K562 (cell line): Measurements from ENCODE around the gene NR6A1. TPM values are rescaled to one million over a fixed set of nuclear protein-coding genes. Genes with fewer than 3 reads are reported as not detected.
A peak's percentile ranks its signal among the peaks of the same experiment; 100 is the strongest.

ENCODE experiments used
- ATAC-seq: fragments of 200-7000 bp; cut with Tn5 transposase; 3 replicates; pipeline ENCODE4 v1.9.1; 2020; ENCODE audit warnings: moderate library complexity
- BruUV-seq: library from RNA; stranded (reverse); fragments of 400-500 nt; replicated peaks from 2 replicates; lab custom pipeline; 2021; lab: Mats Ljungman, UMichigan
- CTCF ChIA-PET: fragments of 300-600 bp; formaldehyde crosslinking; extraction: SDS; loops from one replicate; lab custom pipeline; 2021; ENCODE audit warnings: low intra/inter-chr PET ratio; lab: Yijun Ruan, JAX
- POLR2A ChIA-PET: fragments of 300-600, 350-650 bp; sonication (Branson Sonifier 250); formaldehyde crosslinking; extraction: SDS; loops from one replicate; lab custom pipeline; 2021; ENCODE audit warnings: antibody characterized with exemption, inconsistent platforms; lab: Yijun Ruan, JAX
- DNase-seq, 4 experiments: peaks; one replicate each; pipeline versions ENCODE4 v3.0.0 to v3.0.0-alpha.2; 2011 to 2018; ENCODE audit warnings: low spot score in 3 of 4, mixed read lengths in 3 of 4; ENCODE audit errors: extremely low read depth in 1 of 4
- FAIRE-seq: peaks from 2 replicates; lab custom pipeline; 2011; peaks lifted over from hg19 to GRCh38; lab: Jason Lieb, UNC
- H2AFZ ChIP-seq: 2 replicates; pipeline ENCODE4 v1.6.0; 2011; ENCODE audit warnings: low read depth, low read length, control low read depth, inconsistent platforms
- H3K27ac ChIP-seq: fragments of 200-600 bp; 3 replicates; pipeline ENCODE4 v1.8.0; 2011; ENCODE audit warnings: low read depth, mild to moderate bottlenecking, control low read depth, inconsistent platforms, low read length, moderate library complexity, mixed read lengths; ENCODE audit errors: extremely low read depth
- H3K27me3 ChIP-seq, 2 experiments: fragments of 300-600 bp in 1 of 2; 2 replicates in 1 of 2; 3 replicates in 1 of 2; pipeline versions ENCODE4 v1.6.0 to v1.8.0; 2011; ENCODE audit warnings: inconsistent platforms in 2 of 2, low read length in 2 of 2, mild to moderate bottlenecking in 1 of 2, mixed read lengths in 1 of 2, moderate library complexity in 1 of 2; ENCODE audit not compliant: control insufficient read depth in 2 of 2, insufficient read depth in 2 of 2
- H3K36me3 ChIP-seq: fragments of 300-600 bp; 3 replicates; pipeline ENCODE4 v1.8.0; 2011; ENCODE audit warnings: mild to moderate bottlenecking, low read length, inconsistent platforms; ENCODE audit not compliant: control insufficient read depth, insufficient read depth
- H3K4me1 ChIP-seq, 2 experiments: fragments of 200-600 bp in 1 of 2; replicated peaks in 1 of 2; 2 replicates in 1 of 2; 3 replicates in 1 of 2; pipeline versions ENCODE4 v1.5.1 to v1.8.0; 2011; ENCODE audit warnings: inconsistent platforms in 2 of 2, low read length in 2 of 2, mild to moderate bottlenecking in 1 of 2, mixed read lengths in 1 of 2, moderate library complexity in 1 of 2; ENCODE audit not compliant: control insufficient read depth in 2 of 2, insufficient read depth in 2 of 2
- H3K4me2 ChIP-seq: 2 replicates; pipeline ENCODE4 v1.6.1; 2011; ENCODE audit warnings: low read length, control low read depth, inconsistent platforms, mixed read lengths; ENCODE audit not compliant: insufficient read depth
- H3K4me3 ChIP-seq: fragments of 200-600 bp; sonication (generic), shearing (Covaris generic); 2 replicates; pipeline ENCODE4 v1.5.1; 2016; ENCODE audit warnings: control low read depth, inconsistent platforms
- H3K79me2 ChIP-seq: fragments of 200-600 bp; 3 replicates; pipeline ENCODE4 v1.8.0; 2011; ENCODE audit warnings: low read length, inconsistent platforms; ENCODE audit not compliant: control insufficient read depth, insufficient read depth
- H3K9ac ChIP-seq, 2 experiments: 2 replicates each; pipeline versions ENCODE4 v1.6.0 to v1.6.1; 2011; ENCODE audit warnings: low read depth in 2 of 2, low read length in 2 of 2, control low read depth in 1 of 2, inconsistent platforms in 1 of 2, mild to moderate bottlenecking in 1 of 2, mixed read lengths in 1 of 2; ENCODE audit not compliant: insufficient read depth in 1 of 2
- H3K9me1 ChIP-seq: one replicate; pipeline ENCODE4 v1.6.0; 2011; ENCODE audit warnings: inconsistent platforms, mild to moderate bottlenecking, low read length, moderate library complexity; ENCODE audit not compliant: control insufficient read depth, insufficient read depth
- H3K9me3 ChIP-seq: replicated peaks from 2 replicates; pipeline ENCODE4 v1.5.1; 2011; ENCODE audit warnings: low read depth, low read length, inconsistent platforms; ENCODE audit not compliant: control insufficient read depth, insufficient read depth
- H4K20me1 ChIP-seq: replicated peaks from 2 replicates; pipeline ENCODE4 v1.6.1; 2011; ENCODE audit warnings: low read length, inconsistent platforms, mixed read lengths; ENCODE audit not compliant: control insufficient read depth, insufficient read depth
- CHD1 ChIP-seq: fragments of 200-600 bp; sonication (generic); IDR thresholded peaks from one replicate; pipeline ENCODE4 v1.6.1; 2012; ENCODE audit warnings: mild to moderate bottlenecking, moderate library complexity, low read length, inconsistent platforms
- CTCF ChIP-seq, 3 experiments: IDR thresholded peaks in 2 of 3; conservative IDR thresholded peaks in 1 of 3; 2 replicates each; pipeline ENCODE4 v1.5.1; 2011 to 2012; ENCODE audit warnings: low read length in 3 of 3, mild to moderate bottlenecking in 3 of 3, control low read depth in 2 of 3, improper control_type of control experiment in 1 of 3, inconsistent platforms in 1 of 3, low read depth in 1 of 3, mixed read lengths in 1 of 3, moderate library complexity in 1 of 3; ENCODE audit not compliant: insufficient read depth in 2 of 3
- CXXC5 ChIP-seq: fragments of 250-450 bp; sonication (Bioruptor Pico); IDR thresholded peaks from 2 replicates; pipeline ENCODE4 v1.8.0; 2022; ENCODE audit warnings: inconsistent platforms, mild to moderate bottlenecking, moderate library complexity
- ID3 ChIP-seq, 2 experiments: fragments of 250-450 bp in 1 of 2; fragments of 450-650 bp in 1 of 2; sonication (Bioruptor Pico) in 1 of 2; IDR thresholded peaks; 2 replicates each; pipeline versions ENCODE4 v1.6.1 to v1.8.0; 2016 to 2021; ENCODE audit warnings: mild to moderate bottlenecking in 2 of 2, moderate library complexity in 2 of 2, missing compliant biosample characterization in 1 of 2, missing genetic modification characterization in 1 of 2
- MED1 ChIP-seq: sonication (generic); formaldehyde crosslinking; IDR thresholded peaks from 2 replicates; pipeline ENCODE4 v1.8.1; 2023; ENCODE audit warnings: missing genetic modification reagents, borderline replicate concordance
- MLLT1 ChIP-seq, 2 experiments: fragments of 450-650 bp; IDR thresholded peaks; 2 replicates each; pipeline ENCODE4 v1.6.1; 2016
- NONO ChIP-seq, 2 experiments: fragments of 200-400 bp in 1 of 2; fragments of 450-650 bp in 1 of 2; formaldehyde crosslinking in 1 of 2; IDR thresholded peaks; 2 replicates each; pipeline ENCODE4 v1.6.1; 2017; ENCODE audit warnings: low read depth in 2 of 2, mild to moderate bottlenecking in 2 of 2, moderate library complexity in 2 of 2, low read length in 1 of 2
- NRF1 ChIP-seq, 2 experiments: fragments of 450-650 bp; IDR thresholded peaks in 1 of 2; conservative IDR thresholded peaks in 1 of 2; 2 replicates each; pipeline ENCODE4 v1.6.1; 2014; ENCODE audit warnings: mild to moderate bottlenecking in 2 of 2
- POLR2AphosphoS5 ChIP-seq: IDR thresholded peaks from 2 replicates; pipeline ENCODE4 v1.6.1; 2011; ENCODE audit warnings: mild to moderate bottlenecking, low read depth, low read length, moderate library complexity; ENCODE audit not compliant: control insufficient read depth, insufficient read depth
- RFX1 ChIP-seq: fragments of 450-650 bp; IDR thresholded peaks from 2 replicates; pipeline ENCODE4 v1.6.1; 2016; ENCODE audit warnings: mild to moderate bottlenecking, moderate library complexity
- TARDBP ChIP-seq: fragments of 450-650 bp; IDR thresholded peaks from 2 replicates; pipeline ENCODE4 v1.6.1; 2016
- XRCC4 ChIP-seq: IDR thresholded peaks from one replicate; pipeline ENCODE4 v1.6.1; 2011; ENCODE audit not compliant: insufficient read depth, insufficient read length; ENCODE audit errors: extremely low read depth
- ZBTB7A ChIP-seq: IDR thresholded peaks from 2 replicates; pipeline ENCODE4 v1.6.1; 2011; ENCODE audit warnings: low read depth, mild to moderate bottlenecking, low read length, moderate library complexity, borderline replicate concordance; ENCODE audit not compliant: control insufficient read depth
- ZNF695 ChIP-seq: fragments of 450-650 bp; formaldehyde crosslinking; IDR thresholded peaks from 2 replicates; pipeline ENCODE4 v1.4.0; 2020; ENCODE audit warnings: mild to moderate bottlenecking, moderate library complexity
- ZZZ3 ChIP-seq: fragments of 450-650 bp; IDR thresholded peaks from 2 replicates; pipeline ENCODE4 v1.6.1; 2016; ENCODE audit warnings: antibody characterized with exemption, mild to moderate bottlenecking, moderate library complexity
- WGBS: fragments of 100-300 bp; shearing (Covaris generic); methylation state at CpG from one replicate; pipeline ENCODE4 v1.1.6; 2016; ENCODE audit warnings: low coverage, mixed read lengths; ENCODE audit not compliant: insufficient coverage; ENCODE audit errors: missing lambda C conversion rate; 5-methylcytosine and 5-hydroxymethylcytosine counted together
- in situ Hi-C: fragments of 300-500 bp; cut with MboI; formaldehyde crosslinking; loops from 4 replicates; pipeline ENCODE4 v1.15.0; 2018; ENCODE audit warnings: inconsistent platforms, mixed read lengths
- intact Hi-C: fragments of 100-400 bp; cut with micrococcal nuclease; formaldehyde crosslinking; loops from 2 replicates; pipeline ENCODE4 v1.14.2; 2022
- polyA plus RNA-seq, 8 experiments: library from polyadenylated mRNA; depleted of rRNA in 4 of 8; stranded (reverse) in 5 of 8; unstranded in 3 of 8; fragments of >200 nt; fragmentation: Nextera tagmentation in 2 of 8; fragmentation: Illumina TruSeq in 1 of 8; extraction: Ambion mirVana in 2 of 8; extraction: Trizol in 1 of 8; gene quantifications; 2 replicates each; pipeline versions ENCODE4 v1.2.1 to v1.2.3, GENCODE V29; 2011 to 2014; ENCODE audit warnings: inconsistent platforms in 1 of 8, missing spikeins in 1 of 8
- total RNA-seq, 7 experiments: library from RNA; depleted of rRNA in 6 of 7; stranded (reverse); fragments of >200 nt in 6 of 7; fragmentation: Illumina TruSeq in 2 of 7; extraction: Trizol in 2 of 7; gene quantifications; 2 replicates each; pipeline versions ENCODE4 v1.2.1 to v1.2.3, GENCODE V29; 2011 to 2021; ENCODE audit warnings: low replicate concordance in 1 of 7
- TF ChIP-seq, protein P1 (sequence below): sonication (generic); formaldehyde crosslinking; IDR thresholded peaks from 2 replicates; pipeline ENCODE4 v1.8.1; 2023; ENCODE audit warnings: mild to moderate bottlenecking, missing genetic modification reagents, moderate library complexity

The NR6A1 gene
- total and polyA plus RNA-seq, 9 of the 15 experiments (the other 6 are each of a cell fraction or from before 2014, with no cell fraction given) = 9.7 to 55.4 (median 28.3) TPM

DNA sequence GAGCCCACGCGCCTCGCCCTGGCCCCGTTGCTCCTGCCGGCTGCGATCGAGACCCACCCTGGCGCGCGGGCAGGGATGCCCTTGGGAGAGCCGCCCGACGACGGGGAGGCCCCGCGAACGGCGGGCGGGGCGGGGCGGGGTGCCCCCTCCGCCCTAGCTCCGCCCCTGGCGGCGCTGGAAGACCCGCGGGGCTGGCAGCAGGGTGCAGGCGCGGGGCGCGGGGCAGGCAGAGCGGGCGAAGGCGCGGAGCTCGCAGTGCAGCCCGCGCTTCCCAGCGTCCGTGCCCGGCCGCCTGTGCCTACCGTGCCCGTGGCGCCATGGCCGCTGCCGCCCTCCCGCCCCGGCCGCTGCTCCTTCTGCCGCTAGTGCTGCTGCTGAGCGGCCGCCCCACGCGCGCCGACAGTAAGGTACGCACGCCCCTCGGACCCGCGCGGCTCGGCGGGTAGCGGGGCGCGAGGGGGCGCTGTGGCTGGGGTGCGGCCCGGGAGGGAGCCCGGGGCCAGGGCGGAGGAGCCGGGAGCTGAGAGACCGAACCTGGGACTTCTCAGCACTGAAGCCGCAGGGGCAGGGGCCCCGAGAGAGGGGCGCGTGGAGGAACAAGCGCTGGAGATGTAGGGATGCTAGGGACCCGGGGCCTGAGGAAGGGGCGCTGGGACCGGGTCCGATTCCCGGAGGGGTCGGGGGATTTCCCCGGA, 6.0 kb upstream of the NR6A1 start, which contains the start of gene OLFML2A:
Gene OLFML2A, plus strand, starts transcription at position 180 of the 695 bp plus-strand sequence. Its CDS starts 138 bp downstream, at position 318.
- no peaks in the 10 kb centered on the region for H3K9me3 ChIP-seq
- ChIA-PET CTCF (interaction anchor here (0.7 kb wide), 1 partner anchor 75 kb away, joined by 3 read pairs; no protein-coding TSS in a partner anchor), POLR2A (interaction anchor here (0.6 to 0.7 kb wide), 3 partner anchors 78 to 353 kb away, joined by 3 read pairs; no protein-coding TSS in a partner anchor)
- no peaks in the 10 kb centered on the region for H3K79me2 ChIP-seq
- WGBS = 59% methylated on average over 21 of the region's 87 CpGs
- H3K27me3 ChIP-seq = 0 out of 5 replicates have a peak, but pooled peaks cover 0 to 4% of the 10 kb centered on the region in 2 experiments
- DNase-seq = peak in 2 of 4 experiments; percentile 37 to 40
- no peak within 1 kb of the TSS for H3K27ac ChIP-seq
- peak; percentile 25; the same call in 1 of the 3 replicates for ATAC-seq
- peak within 1 kb of the TSS; percentile 11; the same call in 1 of the 2 replicates for H3K4me3 ChIP-seq
- no peak within 1 kb of the TSS for H3K4me2 ChIP-seq
- no peaks in the 10 kb centered on the region for H4K20me1 ChIP-seq
- no peak for FAIRE-seq
- no peaks in the 10 kb centered on the region for H3K9me1 ChIP-seq
- in situ Hi-C loops (no loop called here), intact Hi-C loops (no loop called here)
- H2AFZ ChIP-seq = no peak within 1 kb of the TSS
- H3K9ac ChIP-seq = peak within 1 kb of the TSS in 1 of 2 experiments; percentile 65; a peak in 1 of 4 replicates
- no peaks in the 10 kb centered on the region for H3K36me3 ChIP-seq
- BruUV-seq = no TSS peak
- peaks cover 0 to 21% of the 10 kb centered on the region in 2 experiments; a peak in 3 of 5 replicates for H3K4me1 ChIP-seq
- TF ChIP-seq ZNF695 (CRISPR knock-in tag) (no peak), RFX1 (no peak), MED1 (no peak), ID3 (CRISPR knock-in tag; IDR thresholded peaks at IDR 0.05) (no peak), ID3 (tag; IDR thresholded peaks at IDR 0.05) (no peak), CXXC5 (CRISPR knock-in tag) (no peak), NONO (IDR thresholded peaks at IDR 0.05; ENCODE audit: low read depth in 2 of 2, low read length in 1 of 2) (no peak), NRF1 (conservative IDR thresholded peaks at IDR 0.05 in 1 of 2, IDR thresholded peaks at IDR 0.05 in 1 of 2) (no peak), TARDBP (no peak), CTCF (IDR thresholded peaks at IDR 0.05 in 2 of 3, conservative IDR thresholded peaks at IDR 0.05 in 1 of 3; ENCODE audit: insufficient read depth in 2 of 3, low read depth in 1 of 3, low read length in 3 of 3) (peak in 2 of 3 experiments; percentile 12 to 35; a peak in 2 of 6 replicates), ZBTB7A (peak; percentile 35; the same call in 1 of the 2 replicates), CHD1 (no peak), XRCC4 (no peak), MLLT1 (IDR thresholded peaks at IDR 0.05) (no peak), POLR2AphosphoS5 (no peak), ZZZ3 (no peak)
- TF ChIP-seq, protein P1, sequence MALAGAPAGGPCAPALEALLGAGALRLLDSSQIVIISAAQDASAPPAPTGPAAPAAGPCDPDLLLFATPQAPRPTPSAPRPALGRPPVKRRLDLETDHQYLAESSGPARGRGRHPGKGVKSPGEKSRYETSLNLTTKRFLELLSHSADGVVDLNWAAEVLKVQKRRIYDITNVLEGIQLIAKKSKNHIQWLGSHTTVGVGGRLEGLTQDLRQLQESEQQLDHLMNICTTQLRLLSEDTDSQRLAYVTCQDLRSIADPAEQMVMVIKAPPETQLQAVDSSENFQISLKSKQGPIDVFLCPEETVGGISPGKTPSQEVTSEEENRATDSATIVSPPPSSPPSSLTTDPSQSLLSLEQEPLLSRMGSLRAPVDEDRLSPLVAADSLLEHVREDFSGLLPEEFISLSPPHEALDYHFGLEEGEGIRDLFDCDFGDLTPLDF (CRISPR knock-in tag) = no peak
